ENCODE results near the gene PRM1. TPM values are rescaled to one million over a fixed set of nuclear protein-coding genes. Genes with fewer than 3 reads are reported as not detected.
"Not testable (repeated sequence)": the region's sequence is repeated elsewhere in the genome, so short reads cannot be mapped to it uniquely, and the experiment has no call there.

Gene PRM1
- total RNA-seq, 1 donor from 2014 or later: not detected

GRCh38 chr16:11290102-11290893, 9.2 kb upstream of the PRM1 start:
- FAIRE-seq: no peak
- TF ChIP-seq CTCF (IDR thresholded peaks at IDR 0.05; ENCODE audit: insufficient read depth, low read length, severe bottlenecking): no peak
- H3K27me3 ChIP-seq (ENCODE audit: control insufficient read depth, insufficient read depth, low read length): peaks cover 8% of the 10 kb centered on the region
- H3K4me3 ChIP-seq (ENCODE audit: low read depth, low read length): no peak overlapping the region
- no peaks in the 10 kb centered on the region for H3K36me3 ChIP-seq (ENCODE audit: control insufficient read depth, insufficient read depth, low read length)
- no peak for DNase-seq (ENCODE audit: low read depth)

GRCh38 chr16:11289696-11290095, 8.6 kb upstream of the PRM1 start:
- not testable (repeated sequence) for DNase-seq (ENCODE audit: low read depth); H3K36me3 ChIP-seq (ENCODE audit: control insufficient read depth, insufficient read depth, low read length); H3K4me3 ChIP-seq (ENCODE audit: low read depth, low read length); H3K27me3 ChIP-seq (ENCODE audit: control insufficient read depth, insufficient read depth, low read length); FAIRE-seq

GRCh38 chr16:11289202-11289601, 8.1 kb upstream of the PRM1 start:
- no peak for FAIRE-seq
- H3K36me3 ChIP-seq (ENCODE audit: control insufficient read depth, insufficient read depth, low read length): no peaks in the 10 kb centered on the region
- no peak for TF ChIP-seq CTCF (IDR thresholded peaks at IDR 0.05; ENCODE audit: insufficient read depth, low read length, severe bottlenecking)
- no peak overlapping the region for H3K4me3 ChIP-seq (ENCODE audit: low read depth, low read length)
- H3K27me3 ChIP-seq (ENCODE audit: control insufficient read depth, insufficient read depth, low read length): peaks cover 8% of the 10 kb centered on the region
- DNase-seq (ENCODE audit: low read depth): no peak

- Histone ChIP-seq H3K27me3 (ENCODE audit: control insufficient read depth, insufficient read depth, low read length) (peaks cover 8% of the 10 kb centered on the region), H3K36me3 (ENCODE audit: control insufficient read depth, insufficient read depth, low read length) (no peaks in the 10 kb centered on the region), H3K4me3 (ENCODE audit: low read depth, low read length) (no peak overlapping the region)
- no peak for TF ChIP-seq CTCF (IDR thresholded peaks at IDR 0.05; ENCODE audit: insufficient read depth, low read length, severe bottlenecking)
- FAIRE-seq (no peak), DNase-seq (ENCODE audit: low read depth) (no peak)
These were observed 4.7 kb upstream of the PRM1 start for GRCh38 chr16:11285842-11286241.

GRCh38 chr16:11283820-11284248, 2.7 kb upstream of the PRM1 start:
- FAIRE-seq: no peak
- peaks cover 3% of the 10 kb centered on the region for H3K27me3 ChIP-seq (ENCODE audit: control insufficient read depth, insufficient read depth, low read length)

More at GRCh38 chr16:11283820-11284248, 2.7 kb upstream of the PRM1 start:
- H3K36me3 ChIP-seq (ENCODE audit: control insufficient read depth, insufficient read depth, low read length): no peaks in the 10 kb centered on the region
- TF ChIP-seq CTCF (IDR thresholded peaks at IDR 0.05; ENCODE audit: insufficient read depth, low read length, severe bottlenecking): no peak
- DNase-seq (ENCODE audit: low read depth): no peak
- H3K4me3 ChIP-seq (ENCODE audit: low read depth, low read length): no peak overlapping the region

Data from bronchial epithelial cell (primary cell).